PFSK-1 (cell line): ENCODE data around the gene L3MBTL4.

Experiments
- POLR2AphosphoS5 ChIP-seq: IDR thresholded peaks from 2 replicates; pipeline ENCODE4 v1.6.1; 2012; ENCODE audit warnings: low read depth, mild to moderate bottlenecking, control low read depth, low read length, moderate library complexity
- SIN3A ChIP-seq: IDR thresholded peaks from 2 replicates; pipeline ENCODE4 v1.6.1; 2012; ENCODE audit warnings: mild to moderate bottlenecking, low read length, moderate library complexity, borderline replicate concordance; ENCODE audit not compliant: insufficient read depth
- TAF1 ChIP-seq: IDR thresholded peaks from 2 replicates; pipeline ENCODE4 v1.6.1; 2012; ENCODE audit warnings: low read length, control low read depth, borderline replicate concordance; ENCODE audit not compliant: insufficient read depth
- TF ChIP-seq, protein P1 (sequence below), 2 experiments: IDR thresholded peaks; 2 replicates each; pipeline versions ENCODE4 v1.6.1 to v1.8.0; 2011 to 2012; ENCODE audit warnings: low read depth in 2 of 2, low read length in 2 of 2, control low read depth in 1 of 2, inconsistent platforms in 1 of 2, mild to moderate bottlenecking in 1 of 2, moderate library complexity in 1 of 2; ENCODE audit not compliant: insufficient read depth in 1 of 2

DNA sequence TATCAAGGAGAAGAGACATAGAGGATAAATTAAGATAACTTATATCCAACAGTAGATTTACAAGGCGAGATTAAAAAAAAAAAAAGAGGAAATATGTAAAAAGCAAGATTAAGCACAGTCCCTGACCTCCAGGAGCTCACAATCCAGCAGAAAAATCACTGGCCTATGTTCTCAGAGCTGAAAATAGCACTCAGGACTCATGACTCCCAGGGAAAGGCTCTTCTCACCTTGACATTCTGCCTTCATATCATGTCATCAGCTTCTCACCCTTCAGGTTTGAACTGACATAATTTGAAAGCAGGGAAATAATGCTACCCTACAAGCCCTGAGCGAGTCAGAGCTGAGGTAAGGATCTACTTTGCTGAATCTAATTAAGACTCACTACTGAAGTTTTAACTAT, 82.8 kb downstream of the L3MBTL4 start:
- TF ChIP-seq SIN3A (no peak), POLR2AphosphoS5 (no peak), TAF1 (no peak)
- TF ChIP-seq, protein P1, sequence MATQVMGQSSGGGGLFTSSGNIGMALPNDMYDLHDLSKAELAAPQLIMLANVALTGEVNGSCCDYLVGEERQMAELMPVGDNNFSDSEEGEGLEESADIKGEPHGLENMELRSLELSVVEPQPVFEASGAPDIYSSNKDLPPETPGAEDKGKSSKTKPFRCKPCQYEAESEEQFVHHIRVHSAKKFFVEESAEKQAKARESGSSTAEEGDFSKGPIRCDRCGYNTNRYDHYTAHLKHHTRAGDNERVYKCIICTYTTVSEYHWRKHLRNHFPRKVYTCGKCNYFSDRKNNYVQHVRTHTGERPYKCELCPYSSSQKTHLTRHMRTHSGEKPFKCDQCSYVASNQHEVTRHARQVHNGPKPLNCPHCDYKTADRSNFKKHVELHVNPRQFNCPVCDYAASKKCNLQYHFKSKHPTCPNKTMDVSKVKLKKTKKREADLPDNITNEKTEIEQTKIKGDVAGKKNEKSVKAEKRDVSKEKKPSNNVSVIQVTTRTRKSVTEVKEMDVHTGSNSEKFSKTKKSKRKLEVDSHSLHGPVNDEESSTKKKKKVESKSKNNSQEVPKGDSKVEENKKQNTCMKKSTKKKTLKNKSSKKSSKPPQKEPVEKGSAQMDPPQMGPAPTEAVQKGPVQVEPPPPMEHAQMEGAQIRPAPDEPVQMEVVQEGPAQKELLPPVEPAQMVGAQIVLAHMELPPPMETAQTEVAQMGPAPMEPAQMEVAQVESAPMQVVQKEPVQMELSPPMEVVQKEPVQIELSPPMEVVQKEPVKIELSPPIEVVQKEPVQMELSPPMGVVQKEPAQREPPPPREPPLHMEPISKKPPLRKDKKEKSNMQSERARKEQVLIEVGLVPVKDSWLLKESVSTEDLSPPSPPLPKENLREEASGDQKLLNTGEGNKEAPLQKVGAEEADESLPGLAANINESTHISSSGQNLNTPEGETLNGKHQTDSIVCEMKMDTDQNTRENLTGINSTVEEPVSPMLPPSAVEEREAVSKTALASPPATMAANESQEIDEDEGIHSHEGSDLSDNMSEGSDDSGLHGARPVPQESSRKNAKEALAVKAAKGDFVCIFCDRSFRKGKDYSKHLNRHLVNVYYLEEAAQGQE (IDR thresholded peaks at IDR 0.05; ENCODE audit: insufficient read depth in 1 of 2, low read depth in 2 of 2, low read length in 2 of 2) = no peak
